ENCODE results near the gene MMP19.
"Not testable (repeated sequence)": the region's sequence is repeated elsewhere in the genome, so short reads cannot be mapped to it uniquely, and the experiment has no call there.

The MMP19 gene

GRCh38 chr12:55842681-55843429 lies at the start of gene MMP19:
Gene MMP19 (minus strand): TSS chr12:55842936. CDS start chr12:55842830, 106 bp downstream.
- no peak for DNase-seq (ENCODE audit: low spot score)

GRCh38 chr12:55891310-55891709 lies 48.6 kb upstream of the MMP19 start:
- DNase-seq (ENCODE audit: low spot score), result no peak

- no peak for DNase-seq (ENCODE audit: low spot score)
Observed at GRCh38 chr12:55885113-55885512, 42.4 kb upstream of the MMP19 start.

GRCh38 chr12:55877824-55878223 lies 35.1 kb upstream of the MMP19 start:
- DNase-seq (ENCODE audit: low spot score), result no peak

- no peak for DNase-seq (ENCODE audit: low spot score)
Observed at GRCh38 chr12:55875704-55876467, 33.1 kb upstream of the MMP19 start.

GRCh38 chr12:55874443-55874842 lies 31.7 kb upstream of the MMP19 start:
- DNase-seq (ENCODE audit: low spot score), result no peak

GRCh38 chr12:55866454-55867004 lies 23.8 kb upstream of the MMP19 start:
- not testable (repeated sequence) for DNase-seq (ENCODE audit: low spot score)

GRCh38 chr12:55865327-55865726 lies 22.6 kb upstream of the MMP19 start:
- DNase-seq (ENCODE audit: low spot score), result no peak

GRCh38 chr12:55862931-55863330 lies 20.2 kb upstream of the MMP19 start:
- not testable (repeated sequence) for DNase-seq (ENCODE audit: low spot score)

GRCh38 chr12:55862286-55862685 lies 19.6 kb upstream of the MMP19 start:
- DNase-seq (ENCODE audit: low spot score), result no peak

GRCh38 chr12:55861871-55862270 lies 19.1 kb upstream of the MMP19 start:
- no peak for DNase-seq (ENCODE audit: low spot score)

- no peak for DNase-seq (ENCODE audit: low spot score)
Observed at GRCh38 chr12:55861396-55861795, 18.7 kb upstream of the MMP19 start.

- DNase-seq (ENCODE audit: low spot score), result no peak
Observed at GRCh38 chr12:55852740-55853139, 10.0 kb upstream of the MMP19 start.

- DNase-seq (ENCODE audit: low spot score), result no peak
Observed at GRCh38 chr12:55850893-55851292, 8.2 kb upstream of the MMP19 start.

- no peak for DNase-seq (ENCODE audit: low spot score)
Observed at GRCh38 chr12:55850401-55850800, 7.7 kb upstream of the MMP19 start.

- no peak for DNase-seq (ENCODE audit: low spot score)
Observed at GRCh38 chr12:55849616-55850343, 7.0 kb upstream of the MMP19 start.

GRCh38 chr12:55847603-55848291 lies 5.0 kb upstream of the MMP19 start:
- DNase-seq (ENCODE audit: low spot score), result peak; percentile 4

GRCh38 chr12:55847033-55847432 lies 4.3 kb upstream of the MMP19 start:
- no peak for DNase-seq (ENCODE audit: low spot score)

- DNase-seq (ENCODE audit: low spot score), result no peak
Observed at GRCh38 chr12:55845785-55846496, 3.2 kb upstream of the MMP19 start.

- no peak for DNase-seq (ENCODE audit: low spot score)
Observed at GRCh38 chr12:55845361-55845760, 2.6 kb upstream of the MMP19 start.

- no peak for DNase-seq (ENCODE audit: low spot score)
Observed at GRCh38 chr12:55844961-55845360, 2.2 kb upstream of the MMP19 start.

Data from CD4-positive, alpha-beta T cell treated with Interleukin-15 for 4 hours (primary cell).